ENCODE results near the gene SLC41A3.

- no peak for TF ChIP-seq CTCF (IDR thresholded peaks at IDR 0.05)
- no peak for TF ChIP-seq POLR2A (IDR thresholded peaks at IDR 0.05)
Observed at GRCh38 chr3:126049289-126050049, 34.5 kb downstream of the SLC41A3 start.
